Measurements from ENCODE around the gene FGF1. TPM values are rescaled to one million over a fixed set of nuclear protein-coding genes. Genes with fewer than 3 reads are reported as not detected.
A peak's percentile ranks its signal among the peaks of the same experiment; 100 is the strongest.
"Not testable (repeated sequence)": the region's sequence is repeated elsewhere in the genome, so short reads cannot be mapped to it uniquely, and the experiment has no call there.

Gene FGF1
- total RNA-seq, 1 donor from 2014 or later: not detected

DNA sequence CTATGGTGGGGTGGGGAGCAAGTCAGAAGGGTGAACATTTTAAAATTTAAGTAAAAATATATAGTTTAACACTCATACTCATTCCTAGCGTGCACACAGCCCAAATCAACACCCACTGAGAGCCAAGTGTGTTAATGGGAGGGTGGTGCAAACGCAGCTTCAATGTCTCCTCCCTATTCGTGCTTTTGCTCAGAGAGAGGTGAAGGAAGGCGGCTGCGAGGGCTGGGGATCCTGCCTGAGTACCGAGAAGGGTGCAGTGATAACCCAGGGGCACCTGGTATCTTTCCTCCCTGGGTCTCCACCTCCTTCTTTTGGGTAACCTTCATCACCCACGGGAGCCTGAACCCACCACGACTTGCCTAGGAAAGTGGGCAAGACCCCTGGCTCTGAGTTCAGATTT, 35.0 kb downstream of the FGF1 start:
- Histone ChIP-seq H2AFZ (replicated peaks) (no peak overlapping the region), H3K27me3 (no peaks in the 10 kb centered on the region), H3K9me3 (ENCODE audit: low read depth) (no peaks in the 10 kb centered on the region), H3K36me3 (no peaks in the 10 kb centered on the region), H3K4me1 (no peaks in the 10 kb centered on the region), H3K4me3 (no peak overlapping the region), H3K27ac (no peak overlapping the region), H3K79me2 (ENCODE audit: low read depth) (no peaks in the 10 kb centered on the region), H3K4me2 (no peak overlapping the region), H3K9ac (no peak overlapping the region), H4K20me1 (ENCODE audit: low read depth) (no peaks in the 10 kb centered on the region), H3F3A (ENCODE audit: low read depth) (no peaks in the 10 kb centered on the region)
- H3K27ac Mint-ChIP-seq: no peak overlapping the region
- no peaks in the 10 kb centered on the region for H3K9me3 Mint-ChIP-seq
- TF ChIP-seq, protein P1, sequence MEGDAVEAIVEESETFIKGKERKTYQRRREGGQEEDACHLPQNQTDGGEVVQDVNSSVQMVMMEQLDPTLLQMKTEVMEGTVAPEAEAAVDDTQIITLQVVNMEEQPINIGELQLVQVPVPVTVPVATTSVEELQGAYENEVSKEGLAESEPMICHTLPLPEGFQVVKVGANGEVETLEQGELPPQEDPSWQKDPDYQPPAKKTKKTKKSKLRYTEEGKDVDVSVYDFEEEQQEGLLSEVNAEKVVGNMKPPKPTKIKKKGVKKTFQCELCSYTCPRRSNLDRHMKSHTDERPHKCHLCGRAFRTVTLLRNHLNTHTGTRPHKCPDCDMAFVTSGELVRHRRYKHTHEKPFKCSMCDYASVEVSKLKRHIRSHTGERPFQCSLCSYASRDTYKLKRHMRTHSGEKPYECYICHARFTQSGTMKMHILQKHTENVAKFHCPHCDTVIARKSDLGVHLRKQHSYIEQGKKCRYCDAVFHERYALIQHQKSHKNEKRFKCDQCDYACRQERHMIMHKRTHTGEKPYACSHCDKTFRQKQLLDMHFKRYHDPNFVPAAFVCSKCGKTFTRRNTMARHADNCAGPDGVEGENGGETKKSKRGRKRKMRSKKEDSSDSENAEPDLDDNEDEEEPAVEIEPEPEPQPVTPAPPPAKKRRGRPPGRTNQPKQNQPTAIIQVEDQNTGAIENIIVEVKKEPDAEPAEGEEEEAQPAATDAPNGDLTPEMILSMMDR (IDR thresholded peaks at IDR 0.05): no peak
- TF ChIP-seq EZH2phosphoT487 (IDR thresholded peaks at IDR 0.05) (no peak), EZH2 (IDR thresholded peaks at IDR 0.05) (no peak)
- no peaks in the 10 kb centered on the region for H3K36me3 Mint-ChIP-seq
- H3K27me3 Mint-ChIP-seq (ENCODE audit: insufficient read depth, low read depth): peaks cover 2% of the 10 kb centered on the region
- no peak for DNase-seq (ENCODE audit: low spot score)
- no peak overlapping the region for H3K4me3 Mint-ChIP-seq
- peaks cover 4% of the 10 kb centered on the region for H3K4me1 Mint-ChIP-seq

DNA sequence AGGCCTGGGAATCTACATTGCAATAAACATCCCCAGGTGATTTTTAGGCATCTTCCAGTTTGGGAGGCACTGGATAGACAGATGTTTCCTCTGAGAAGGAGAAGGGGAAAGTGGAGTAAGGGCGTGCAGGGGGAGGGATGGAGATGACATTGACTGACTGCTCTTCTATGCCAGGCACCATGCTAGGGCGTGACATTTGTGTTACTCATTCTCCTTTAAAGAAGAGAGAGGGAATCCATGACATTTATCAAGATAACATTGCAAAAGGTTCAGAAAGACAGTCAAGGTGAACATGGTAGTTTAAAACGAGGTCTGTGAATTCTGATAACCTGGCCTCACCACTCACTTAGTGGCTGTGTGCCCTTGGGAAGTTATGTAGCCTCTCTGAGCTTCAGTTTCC, 35.8 kb downstream of the FGF1 start:
- Histone ChIP-seq H3K4me3 (no peak overlapping the region), H3K9ac (no peak overlapping the region), H3F3A (ENCODE audit: low read depth) (no peaks in the 10 kb centered on the region), H3K27ac (no peak overlapping the region), H3K4me1 (no peaks in the 10 kb centered on the region), H3K9me3 (ENCODE audit: low read depth) (no peaks in the 10 kb centered on the region), H3K36me3 (no peaks in the 10 kb centered on the region), H2AFZ (replicated peaks) (no peak overlapping the region), H3K27me3 (no peaks in the 10 kb centered on the region), H3K4me2 (no peak overlapping the region), H4K20me1 (ENCODE audit: low read depth) (no peaks in the 10 kb centered on the region), H3K79me2 (ENCODE audit: low read depth) (no peaks in the 10 kb centered on the region)
- Mint-ChIP-seq H3K9me3 (no peaks in the 10 kb centered on the region), H3K27ac (no peak overlapping the region), H3K4me1 (no peaks in the 10 kb centered on the region), H3K36me3 (no peaks in the 10 kb centered on the region), H3K4me3 (no peak overlapping the region), H3K27me3 (ENCODE audit: insufficient read depth, low read depth) (peaks cover 2% of the 10 kb centered on the region)
- no peak for DNase-seq (ENCODE audit: low spot score)
- no peak for TF ChIP-seq EZH2 (IDR thresholded peaks at IDR 0.05)
- TF ChIP-seq EZH2phosphoT487 (IDR thresholded peaks at IDR 0.05): no peak
- TF ChIP-seq, protein P1 (IDR thresholded peaks at IDR 0.05): no peak

DNA sequence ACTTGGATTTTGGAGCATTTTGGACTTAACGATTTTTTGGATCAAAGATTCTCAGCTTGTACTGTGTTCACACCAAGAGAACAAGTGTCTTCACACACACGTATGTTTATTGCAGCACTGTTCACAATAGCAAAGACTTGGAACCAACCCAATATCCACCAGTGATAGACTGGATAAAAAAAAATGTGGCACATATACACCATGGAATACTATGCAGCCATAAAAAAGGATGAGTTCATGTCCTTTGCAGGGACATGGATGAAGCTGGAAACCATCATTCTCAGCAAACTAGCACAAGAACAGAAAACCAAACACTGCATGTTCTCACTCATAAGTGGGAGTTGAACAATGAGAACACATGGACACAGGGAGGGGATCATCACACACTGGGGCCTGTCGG, 37.8 kb downstream of the FGF1 start:
- H3K4me1 ChIP-seq; H3K27me3 Mint-ChIP-seq (ENCODE audit: insufficient read depth, low read depth); H3K79me2 ChIP-seq (ENCODE audit: low read depth); H4K20me1 ChIP-seq (ENCODE audit: low read depth); H3K36me3 ChIP-seq; H3K4me2 ChIP-seq; H3K4me1 Mint-ChIP-seq; H3K27ac ChIP-seq; H3K9ac ChIP-seq; H3K9me3 ChIP-seq (ENCODE audit: low read depth); H3K4me3 ChIP-seq; DNase-seq (ENCODE audit: low spot score); H3K9me3 Mint-ChIP-seq; H3K4me3 Mint-ChIP-seq; H3F3A ChIP-seq (ENCODE audit: low read depth); H3K36me3 Mint-ChIP-seq; H3K27ac Mint-ChIP-seq; H3K27me3 ChIP-seq; H2AFZ ChIP-seq (replicated peaks): not testable (repeated sequence)

DNA sequence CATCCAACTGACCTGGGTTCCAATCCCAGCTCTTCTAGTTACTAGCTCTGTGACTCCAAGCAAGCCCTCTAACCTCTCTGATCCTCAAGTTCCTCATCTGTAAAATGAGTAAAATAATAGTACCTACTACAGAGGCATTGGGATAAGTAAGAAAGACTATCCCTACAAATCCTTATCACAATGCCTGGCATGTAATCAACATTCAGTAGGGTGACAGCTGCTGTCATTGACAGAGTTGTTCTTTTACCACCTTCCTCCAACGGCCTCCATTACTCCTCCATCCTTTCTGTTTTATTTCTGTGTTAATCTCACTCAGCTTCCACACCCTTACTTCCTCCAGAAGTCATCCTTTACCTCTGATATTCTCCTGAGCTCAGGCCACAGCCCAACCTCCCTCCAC, 40.4 kb downstream of the FGF1 start:
- Histone ChIP-seq H3K4me3 (no peak overlapping the region), H3K4me1 (no peaks in the 10 kb centered on the region), H4K20me1 (ENCODE audit: low read depth) (no peaks in the 10 kb centered on the region), H3K27ac (no peak overlapping the region), H3K4me2 (no peak overlapping the region), H2AFZ (replicated peaks) (no peak overlapping the region), H3K79me2 (ENCODE audit: low read depth) (no peaks in the 10 kb centered on the region), H3K27me3 (no peaks in the 10 kb centered on the region), H3F3A (ENCODE audit: low read depth) (no peaks in the 10 kb centered on the region), H3K36me3 (no peaks in the 10 kb centered on the region), H3K9ac (no peak overlapping the region), H3K9me3 (ENCODE audit: low read depth) (no peaks in the 10 kb centered on the region)
- Mint-ChIP-seq H3K27me3 (ENCODE audit: insufficient read depth, low read depth) (no peaks in the 10 kb centered on the region), H3K4me1 (peaks cover 4% of the 10 kb centered on the region), H3K9me3 (no peaks in the 10 kb centered on the region), H3K4me3 (no peak overlapping the region), H3K27ac (peak overlapping the region; percentile 4), H3K36me3 (no peaks in the 10 kb centered on the region)
- TF ChIP-seq EZH2phosphoT487 (IDR thresholded peaks at IDR 0.05): no peak
- TF ChIP-seq, protein P1 (IDR thresholded peaks at IDR 0.05): no peak
- TF ChIP-seq EZH2 (IDR thresholded peaks at IDR 0.05): no peak
- no peak for DNase-seq (ENCODE audit: low spot score)
